CD1c-positive myeloid dendritic cell (primary cell): Measurements from ENCODE around the gene ACVRL1.
"Not testable (repeated sequence)": the region's sequence is repeated elsewhere in the genome, so short reads cannot be mapped to it uniquely, and the experiment has no call there.

Experiments used
- DNase-seq: peaks from one replicate; pipeline ENCODE4 v3.0.0-alpha.2; 2016; ENCODE audit errors: extremely low spot score

Gene ACVRL1

GRCh38 chr12:51874000-51874399, 33.3 kb upstream of the ACVRL1 start:
- no peak for DNase-seq

- DNase-seq: no peak
These were observed 32.8 kb upstream of the ACVRL1 start for GRCh38 chr12:51874486-51874885.

GRCh38 chr12:51879102-51879501, 28.2 kb upstream of the ACVRL1 start:
- no peak for DNase-seq

- DNase-seq: no peak
These were observed 24.0 kb upstream of the ACVRL1 start for GRCh38 chr12:51883295-51883694.

DNA sequence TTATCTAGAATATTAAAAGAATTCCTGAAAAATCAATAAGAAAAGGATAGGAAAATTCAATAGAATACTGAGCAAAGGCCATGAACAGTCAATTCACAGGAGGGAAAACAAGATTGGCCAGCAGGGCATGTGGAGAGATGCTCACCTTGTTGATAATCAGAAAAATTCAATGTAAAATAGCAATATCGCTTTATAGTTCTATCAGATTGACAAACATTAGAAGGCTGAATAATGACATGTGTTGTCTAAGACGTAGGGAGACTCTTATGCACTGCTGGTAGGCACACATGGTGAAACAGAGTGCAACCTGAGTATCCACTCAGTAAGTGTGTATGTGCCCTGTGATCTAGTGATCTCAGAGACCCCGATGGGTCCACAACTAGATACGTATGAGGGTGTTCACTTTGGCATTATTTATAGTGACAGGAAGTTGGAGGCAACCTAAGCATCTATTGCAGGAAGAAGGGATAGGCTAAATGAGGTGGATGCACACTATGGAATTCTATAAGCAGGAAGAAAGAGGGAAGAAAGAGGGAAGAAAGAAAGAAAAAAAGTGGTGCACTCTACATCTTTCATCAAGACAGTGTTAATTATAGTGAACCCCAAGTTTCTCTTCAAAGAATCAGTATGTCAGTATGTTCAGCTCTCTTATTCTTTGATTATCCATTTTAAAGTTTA, 23.2 kb upstream of the ACVRL1 start:
- DNase-seq: no peak

- no peak for DNase-seq
These were observed 22.6 kb upstream of the ACVRL1 start for GRCh38 chr12:51884676-51885229.

GRCh38 chr12:51885294-51886020, 21.8 kb upstream of the ACVRL1 start:
- not testable (repeated sequence) for DNase-seq

- DNase-seq: peak; percentile 87
These were observed 21.1 kb upstream of the ACVRL1 start for GRCh38 chr12:51886021-51886710.

- DNase-seq: peak; percentile 23
These were observed 19.6 kb upstream of the ACVRL1 start, which contains the start of gene ANKRD33 for GRCh38 chr12:51887476-51888315. Gene ANKRD33, plus strand, starts transcription at chr12:51888103. Its CDS starts 84 bp downstream, at chr12:51888187.

- no peak for DNase-seq
These were observed 18.7 kb upstream of the ACVRL1 start for GRCh38 chr12:51888316-51889215.

DNA sequence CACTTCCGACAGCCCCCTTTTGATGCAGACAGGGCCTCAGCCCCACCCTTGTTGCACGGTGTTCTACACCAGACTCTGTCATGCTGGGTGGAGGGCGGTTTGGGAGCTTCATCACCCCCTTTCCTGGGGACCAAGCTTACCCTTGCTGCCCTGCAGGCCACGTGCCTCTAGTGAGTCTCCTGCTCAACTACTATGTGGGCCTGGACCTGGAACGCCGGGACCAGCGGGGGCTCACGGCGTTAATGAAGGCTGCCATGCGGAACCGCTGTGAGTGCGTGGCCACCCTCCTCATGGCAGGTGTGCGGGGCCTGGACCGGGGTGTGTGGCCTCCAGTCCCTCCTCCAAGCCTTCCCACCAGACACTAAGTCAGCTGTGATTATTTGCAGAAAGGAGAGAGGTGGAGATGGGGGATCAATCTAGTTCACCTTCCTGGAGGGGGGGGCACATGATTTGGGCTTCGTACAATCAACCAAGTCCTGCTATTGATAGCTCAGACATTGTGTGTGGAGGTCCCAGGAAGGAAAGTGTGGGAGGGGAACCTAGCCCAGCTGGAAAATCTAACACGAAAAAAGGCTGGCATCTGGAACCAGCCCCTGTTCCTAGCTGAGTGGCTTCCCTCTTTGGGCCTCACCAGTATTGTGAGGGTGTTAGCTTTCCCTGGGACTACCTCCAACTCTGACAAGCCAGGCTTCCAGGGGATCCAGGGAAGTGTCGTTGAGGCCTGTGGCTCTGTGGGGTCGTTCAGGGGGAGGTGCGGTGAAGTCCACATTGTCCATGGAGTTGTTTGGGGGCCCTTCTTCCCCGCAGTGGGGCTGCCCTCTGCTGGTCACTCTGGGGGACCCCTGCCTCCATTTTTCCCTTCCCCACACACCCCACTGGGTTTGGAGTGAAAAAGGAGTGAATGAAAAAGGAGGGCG, 17.8 kb upstream of the ACVRL1 start:
- DNase-seq: no peak

DNA sequence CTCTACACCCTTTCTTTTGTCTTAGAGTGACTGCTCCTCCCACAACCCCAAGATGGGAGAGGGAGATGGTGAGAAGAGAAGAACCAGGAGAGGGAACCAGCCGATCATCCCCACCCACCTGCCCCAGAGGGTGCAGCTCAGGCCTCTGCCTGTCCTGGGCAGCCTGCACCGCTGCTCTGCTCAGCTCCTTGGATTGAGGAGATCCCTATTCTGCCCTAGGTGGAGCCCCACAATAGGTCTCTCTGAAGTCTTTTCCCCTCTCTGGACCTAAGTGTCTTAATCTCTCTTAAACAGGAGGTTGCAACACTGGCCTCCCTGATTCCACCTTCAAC, 17.2 kb upstream of the ACVRL1 start:
- no peak for DNase-seq

GRCh38 chr12:51890511-51891171, 16.7 kb upstream of the ACVRL1 start:
- DNase-seq: no peak

DNA sequence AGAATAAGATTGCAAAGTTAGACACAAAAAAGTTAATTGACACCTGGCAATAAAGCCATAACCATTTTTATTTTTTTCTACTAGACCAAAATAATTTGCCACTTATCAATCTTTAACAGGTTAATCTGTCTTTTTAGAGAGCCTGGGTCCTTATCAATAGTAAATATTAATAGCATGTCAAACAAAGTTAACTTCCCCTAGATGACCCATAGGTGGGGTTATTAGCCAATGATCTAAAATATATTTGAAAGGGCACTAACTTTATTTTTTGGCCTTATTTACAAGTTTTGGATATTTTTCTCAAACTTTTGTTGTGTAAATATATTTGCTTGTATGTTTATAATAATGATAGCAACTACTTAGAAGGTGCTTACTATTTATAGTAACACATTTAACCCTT, 15.5 kb upstream of the ACVRL1 start:
- no peak for DNase-seq

DNA sequence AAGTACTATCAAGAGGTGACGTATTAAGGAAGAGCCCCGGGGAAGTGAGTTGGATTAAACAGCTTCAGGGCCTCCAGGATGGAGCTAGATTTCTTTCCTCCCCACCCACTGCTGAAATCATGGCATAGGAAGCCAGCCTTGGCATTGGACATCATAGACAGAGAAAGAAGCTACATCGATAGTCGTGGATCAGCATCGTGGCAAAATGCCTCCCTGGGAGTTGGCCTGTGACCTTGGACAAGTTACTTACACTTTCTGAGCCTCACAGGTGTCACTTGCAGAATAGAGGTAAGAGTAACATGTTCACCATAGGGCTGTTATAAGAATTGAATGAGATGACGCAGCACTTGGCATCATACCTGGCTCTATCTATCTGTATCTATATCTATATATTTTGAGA, 13.5 kb upstream of the ACVRL1 start:
- no peak for DNase-seq

- no peak for DNase-seq
These were observed 11.7 kb upstream of the ACVRL1 start for GRCh38 chr12:51895378-51896135.

- DNase-seq: no peak
These were observed 11.1 kb upstream of the ACVRL1 start for GRCh38 chr12:51896236-51896635.

- no peak for DNase-seq
These were observed 10.1 kb upstream of the ACVRL1 start for GRCh38 chr12:51897181-51897580.
